Measurements from ENCODE around the gene PLPP4. TPM values are rescaled to one million over a fixed set of nuclear protein-coding genes. Genes with fewer than 3 reads are reported as not detected.

PLPP4 gene
- total RNA-seq, 1 experiment from 2014 or later: not detected

GRCh38 chr10:120455606-120456005, 1.4 kb upstream of the PLPP4 start:
- no peak overlapping the region for H3K4me3 ChIP-seq
- no peaks in the 10 kb centered on the region for H3K9me2 ChIP-seq (ENCODE audit: insufficient read depth)
- H3K79me2 ChIP-seq (ENCODE audit: low read depth): no peaks in the 10 kb centered on the region
- H3K4me1 ChIP-seq (replicated peaks; ENCODE audit: insufficient read depth): no peaks in the 10 kb centered on the region
- H3K9me3 ChIP-seq (ENCODE audit: insufficient read depth, low read depth): no peaks in the 10 kb centered on the region
- no peaks in the 10 kb centered on the region for H3K36me3 ChIP-seq (ENCODE audit: low read depth)
- no peak for DNase-seq
- TF ChIP-seq CTCF (conservative IDR thresholded peaks at IDR 0.05) (no peak), EZH2 (IDR thresholded peaks at IDR 0.05; ENCODE audit: low read depth) (no peak)
- H3F3A ChIP-seq (ENCODE audit: insufficient read depth, low read depth): no peaks in the 10 kb centered on the region
- no peak overlapping the region for H3K27ac ChIP-seq
- no peak overlapping the region for H2AFZ ChIP-seq
- H3K4me2 ChIP-seq: no peak overlapping the region
- BruUV-seq (replicated peaks): no TSS peak
- intact Hi-C loops (cut with micrococcal nuclease; ENCODE audit: unreplicated experiment): no loop called here
- no peaks in the 10 kb centered on the region for H4K20me1 ChIP-seq (ENCODE audit: insufficient read depth)
- ChIA-PET CTCF (no interaction called here), POLR2A (ENCODE audit: unreplicated experiment) (no interaction called here)
- H3K27me3 ChIP-seq (ENCODE audit: insufficient read depth, low read depth): no peaks in the 10 kb centered on the region

GRCh38 chr10:120456143-120456625, 843 bp upstream of the PLPP4 start:
- H3K27me3 ChIP-seq (ENCODE audit: insufficient read depth, low read depth): no peaks in the 10 kb centered on the region

GRCh38 chr10:120457431-120458172, 575 bp downstream of the PLPP4 start:
- ChIA-PET POLR2A (ENCODE audit: unreplicated experiment) (no interaction called here), CTCF (no interaction called here)
- H4K20me1 ChIP-seq (ENCODE audit: insufficient read depth): no peaks in the 10 kb centered on the region
- H3K4me2 ChIP-seq: no peak overlapping the region
- no peak for TF ChIP-seq EZH2 (IDR thresholded peaks at IDR 0.05; ENCODE audit: low read depth)
- no peak for TF ChIP-seq CTCF (conservative IDR thresholded peaks at IDR 0.05)
- no peak overlapping the region for H3K27ac ChIP-seq
- H3K4me1 ChIP-seq (replicated peaks; ENCODE audit: insufficient read depth): no peaks in the 10 kb centered on the region
- H3K4me3 ChIP-seq: no peak overlapping the region
- no peaks in the 10 kb centered on the region for H3K9me2 ChIP-seq (ENCODE audit: insufficient read depth)
- no peaks in the 10 kb centered on the region for H3K36me3 ChIP-seq (ENCODE audit: low read depth)
- H3K27me3 ChIP-seq (ENCODE audit: insufficient read depth, low read depth): no peaks in the 10 kb centered on the region
- H3F3A ChIP-seq (ENCODE audit: insufficient read depth, low read depth): no peaks in the 10 kb centered on the region
- no peak for DNase-seq
- no peak overlapping the region for H2AFZ ChIP-seq
- BruUV-seq (replicated peaks): no TSS peak
- no peaks in the 10 kb centered on the region for H3K79me2 ChIP-seq (ENCODE audit: low read depth)
- H3K9me3 ChIP-seq (ENCODE audit: insufficient read depth, low read depth): no peaks in the 10 kb centered on the region
- intact Hi-C loops (cut with micrococcal nuclease; ENCODE audit: unreplicated experiment): no loop called here

More at GRCh38 chr10:120456143-120456625, 843 bp upstream of the PLPP4 start:
- ChIA-PET POLR2A (ENCODE audit: unreplicated experiment) (no interaction called here), CTCF (no interaction called here)
- H4K20me1 ChIP-seq (ENCODE audit: insufficient read depth): no peaks in the 10 kb centered on the region
- H3K9me2 ChIP-seq (ENCODE audit: insufficient read depth): no peaks in the 10 kb centered on the region
- H3K79me2 ChIP-seq (ENCODE audit: low read depth): no peaks in the 10 kb centered on the region
- no peak for DNase-seq
- no peak overlapping the region for H3K4me3 ChIP-seq
- TF ChIP-seq CTCF (conservative IDR thresholded peaks at IDR 0.05) (no peak), EZH2 (IDR thresholded peaks at IDR 0.05; ENCODE audit: low read depth) (no peak)
- BruUV-seq (replicated peaks): no TSS peak
- H3K36me3 ChIP-seq (ENCODE audit: low read depth): no peaks in the 10 kb centered on the region
- H3K4me2 ChIP-seq: no peak overlapping the region
- no peaks in the 10 kb centered on the region for H3K9me3 ChIP-seq (ENCODE audit: insufficient read depth, low read depth)
- intact Hi-C loops (cut with micrococcal nuclease; ENCODE audit: unreplicated experiment): no loop called here
- no peaks in the 10 kb centered on the region for H3K4me1 ChIP-seq (replicated peaks; ENCODE audit: insufficient read depth)
- H3K27ac ChIP-seq: no peak overlapping the region
- no peaks in the 10 kb centered on the region for H3F3A ChIP-seq (ENCODE audit: insufficient read depth, low read depth)
- no peak overlapping the region for H2AFZ ChIP-seq

Measured in PC-9 (cell line).